ENCODE measurements around the gene TARS3. TPM values are rescaled to one million over a fixed set of nuclear protein-coding genes. Genes with fewer than 3 reads are reported as not detected.
A peak's percentile ranks its signal among the peaks of the same experiment; 100 is the strongest.

Gene TARS3
- total RNA-seq, 4 donors from 2014 or later: 16.7 to 26.6 (median 23.5) TPM

DNA sequence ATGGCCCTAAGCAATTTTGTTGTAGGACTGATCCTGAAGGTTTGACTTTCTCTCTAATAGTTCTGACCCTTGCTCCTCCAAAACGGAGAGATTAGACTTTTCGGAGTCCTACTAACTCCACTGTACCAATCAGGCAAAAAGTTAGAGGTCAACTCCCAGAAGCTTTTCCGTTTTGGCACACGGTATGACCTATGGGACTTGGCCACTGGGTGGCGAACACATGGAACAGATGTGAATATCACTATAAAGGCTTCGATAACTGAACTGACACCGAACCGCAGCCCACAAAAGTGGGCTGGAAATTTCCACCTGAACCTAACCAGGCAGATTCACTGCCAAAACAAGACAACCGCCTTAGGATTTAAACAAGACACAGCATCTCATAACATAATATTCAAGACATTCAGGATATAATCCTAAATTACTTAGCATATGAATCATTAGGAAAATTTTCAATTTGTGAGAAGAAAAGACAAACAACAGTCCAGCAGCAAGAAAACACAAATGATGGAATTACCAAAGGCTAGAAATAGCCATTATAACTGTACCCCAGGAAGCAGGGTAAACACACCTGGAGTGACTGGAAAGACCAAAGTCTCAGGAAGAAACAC, 59.9 kb downstream of the TARS3 start:
- H3K4me3 ChIP-seq: no peak overlapping the region
- 81% methylated on average over 9 of the region's 9 CpGs for WGBS
- H3K9me3 ChIP-seq: peaks cover 0 to 4% (median 0%) of the 10 kb centered on the region in 4 donors
- no peaks in the 10 kb centered on the region for H3K27me3 ChIP-seq
- H3K4me1 ChIP-seq: no peaks in the 10 kb centered on the region
- TF ChIP-seq EP300 (IDR thresholded peaks at IDR 0.05): no peak
- TF ChIP-seq CTCF (IDR thresholded peaks at IDR 0.05): peak in 1 of 3 experiments; percentile 2
- TF ChIP-seq POLR2AphosphoS5 (IDR thresholded peaks at IDR 0.05): no peak
- TF ChIP-seq POLR2A (IDR thresholded peaks at IDR 0.05; ENCODE audit: low read depth): no peak
- intact Hi-C loops (cut with DNase I): no loop called here
- H3K36me3 ChIP-seq: peaks cover 0 to 42% (median 24%) of the 10 kb centered on the region in 4 donors
- no peak for DNase-seq (ENCODE audit: extremely low spot score)
- H3K27ac ChIP-seq (replicated peaks in 1 of 4): no peak overlapping the region

DNA sequence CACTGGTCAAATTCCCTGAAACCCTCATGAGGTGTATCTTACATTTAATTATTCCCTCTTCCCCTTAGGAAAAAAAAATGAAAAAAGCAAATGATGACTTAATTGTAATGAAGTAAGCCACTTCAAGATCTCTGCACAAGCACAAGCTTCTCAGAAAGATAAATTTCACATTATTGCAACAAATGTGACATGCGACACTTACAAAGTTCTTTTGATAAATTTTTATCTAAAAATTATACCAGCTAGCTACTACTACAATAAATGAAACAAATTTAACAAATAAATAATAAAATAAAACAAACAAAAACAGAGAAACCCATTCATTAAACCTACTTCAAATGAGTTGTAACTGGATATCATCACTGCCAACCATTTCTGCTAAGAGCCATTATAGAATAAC, 62.1 kb downstream of the TARS3 start:
- Histone ChIP-seq H3K9me3 (peaks cover 0 to 3% (median 0%) of the 10 kb centered on the region in 4 donors), H3K27me3 (no peaks in the 10 kb centered on the region), H3K36me3 (peaks cover 5 to 39% (median 19%) of the 10 kb centered on the region in 4 donors), H3K4me3 (no peak overlapping the region), H3K4me1 (no peaks in the 10 kb centered on the region), H3K27ac (replicated peaks in 1 of 4) (no peak overlapping the region)
- no peak for DNase-seq (ENCODE audit: extremely low spot score)
- TF ChIP-seq EP300 (IDR thresholded peaks at IDR 0.05): no peak
- no peak for TF ChIP-seq POLR2AphosphoS5 (IDR thresholded peaks at IDR 0.05)
- TF ChIP-seq POLR2A (IDR thresholded peaks at IDR 0.05; ENCODE audit: low read depth): no peak
- no peak for TF ChIP-seq CTCF (IDR thresholded peaks at IDR 0.05)
- intact Hi-C loops (cut with DNase I): no loop called here
- 96% methylated on average over 1 of the region's 1 CpG for WGBS

- DNase-seq (ENCODE audit: extremely low spot score): no peak
- WGBS: 83% methylated on average over 2 of the region's 2 CpGs
- Histone ChIP-seq H3K4me3 (no peak overlapping the region), H3K36me3 (peaks cover 15 to 56% (median 32%) of the 10 kb centered on the region in 4 donors), H3K4me1 (no peaks in the 10 kb centered on the region), H3K27me3 (no peaks in the 10 kb centered on the region), H3K27ac (replicated peaks in 1 of 4) (no peak overlapping the region), H3K9me3 (no peaks in the 10 kb centered on the region)
- intact Hi-C loops (cut with DNase I): no loop called here
- TF ChIP-seq EP300 (IDR thresholded peaks at IDR 0.05) (no peak), CTCF (IDR thresholded peaks at IDR 0.05) (no peak), POLR2A (IDR thresholded peaks at IDR 0.05; ENCODE audit: low read depth) (no peak), POLR2AphosphoS5 (IDR thresholded peaks at IDR 0.05) (no peak)
These were observed 64.3 kb downstream of the TARS3 start for GRCh38 chr15:101660005-101660404.

DNA sequence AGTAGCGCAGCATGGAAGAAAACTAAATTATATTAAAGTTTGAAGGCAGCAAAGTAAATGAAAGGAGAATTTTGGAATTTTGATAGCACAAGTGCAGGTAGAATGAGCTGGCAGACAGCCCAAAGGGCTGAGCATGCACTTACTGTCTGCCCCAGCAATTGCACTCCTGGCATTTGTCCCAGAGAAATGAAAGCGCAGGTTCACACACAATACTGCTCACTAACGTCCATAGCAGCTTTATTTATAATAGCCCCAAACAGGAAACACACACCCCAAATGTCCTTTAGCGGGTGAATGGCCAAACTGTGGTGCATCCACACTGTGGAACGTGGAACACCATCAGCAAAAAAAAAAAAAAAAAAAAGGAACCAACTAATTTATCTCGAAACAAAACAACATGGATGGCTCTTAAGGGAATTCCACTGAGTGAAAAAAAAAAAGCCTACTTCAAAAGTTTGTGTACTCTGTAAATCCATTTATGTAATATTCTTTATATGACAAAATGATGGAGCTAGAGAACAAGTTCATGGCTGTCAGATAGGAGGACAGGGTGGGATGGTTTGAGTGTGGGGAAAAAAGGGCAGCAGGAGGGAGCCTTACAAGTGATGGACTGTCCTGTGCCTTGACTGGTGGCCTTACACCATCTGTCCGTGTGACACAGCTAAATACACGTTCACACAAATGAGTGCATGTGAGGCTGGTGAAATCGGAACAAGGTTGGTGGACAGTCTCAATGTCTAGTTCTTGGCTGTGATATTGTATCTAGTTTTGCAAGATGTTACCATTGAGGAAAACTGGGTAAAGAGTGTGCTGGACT, 66.1 kb downstream of the TARS3 start:
- no peak for DNase-seq (ENCODE audit: extremely low spot score)
- intact Hi-C loops (cut with DNase I): no loop called here
- TF ChIP-seq EP300 (IDR thresholded peaks at IDR 0.05): no peak
- no peak for TF ChIP-seq CTCF (IDR thresholded peaks at IDR 0.05)
- TF ChIP-seq POLR2AphosphoS5 (IDR thresholded peaks at IDR 0.05): peak in 1 of 2 donors; percentile 23
- Histone ChIP-seq H3K36me3 (peaks cover 15 to 54% (median 32%) of the 10 kb centered on the region in 4 donors), H3K4me3 (no peak overlapping the region), H3K27ac (replicated peaks in 1 of 4) (no peak overlapping the region), H3K27me3 (no peaks in the 10 kb centered on the region), H3K4me1 (peaks cover 3 to 5% (median 3%) of the 10 kb centered on the region in 4 donors), H3K9me3 (no peaks in the 10 kb centered on the region)
- WGBS: 71% methylated on average over 9 of the region's 9 CpGs
